GM21825 (cell line): ENCODE results near the gene RBMY1D.
"Not testable (repeated sequence)": the region's sequence is repeated elsewhere in the genome, so short reads cannot be mapped to it uniquely, and the experiment has no call there.

ENCODE experiments used
- ATAC-seq: cut with Tn5 transposase; IDR thresholded peaks from one replicate; pipeline ENCODE4 v1.9.1; 2021; ENCODE audit warnings: mild to moderate bottlenecking, moderate library complexity; ENCODE audit not compliant: unreplicated experiment

RBMY1D gene

DNA sequence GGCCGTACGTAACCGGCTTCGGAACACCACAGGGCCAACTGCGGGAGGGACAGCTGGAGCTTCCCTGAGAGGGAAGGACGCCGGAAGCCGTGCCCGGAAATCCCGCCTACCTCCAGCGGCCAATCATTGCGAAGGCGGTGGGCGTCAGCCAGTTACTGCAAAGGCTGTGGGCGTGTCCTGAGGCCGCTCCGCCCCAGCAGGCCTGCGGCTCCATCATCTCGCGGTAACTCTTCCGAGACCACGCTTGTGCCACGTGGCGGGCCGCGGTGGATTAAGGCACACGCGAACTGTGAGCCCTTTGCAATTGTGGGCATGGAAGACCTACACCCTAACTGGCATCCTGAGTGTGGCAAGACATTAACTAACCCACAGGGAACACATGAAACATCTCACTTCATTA is at the start of gene RBMY1D:
RBMY1D (minus strand) TSS at position 101 of the 400 bp plus-strand sequence. CDS start 2,013 bp downstream, outside the sequence.
- ATAC-seq: not testable (repeated sequence)

GRCh38 chrY:21917932-21918331 is 23.6 kb upstream of the RBMY1D start, which contains the start of gene RBMY1E:
Gene RBMY1E (minus strand): TSS chrY:21918032. CDS start chrY:21916054, 1,978 bp downstream.
- not testable (repeated sequence) for ATAC-seq

DNA sequence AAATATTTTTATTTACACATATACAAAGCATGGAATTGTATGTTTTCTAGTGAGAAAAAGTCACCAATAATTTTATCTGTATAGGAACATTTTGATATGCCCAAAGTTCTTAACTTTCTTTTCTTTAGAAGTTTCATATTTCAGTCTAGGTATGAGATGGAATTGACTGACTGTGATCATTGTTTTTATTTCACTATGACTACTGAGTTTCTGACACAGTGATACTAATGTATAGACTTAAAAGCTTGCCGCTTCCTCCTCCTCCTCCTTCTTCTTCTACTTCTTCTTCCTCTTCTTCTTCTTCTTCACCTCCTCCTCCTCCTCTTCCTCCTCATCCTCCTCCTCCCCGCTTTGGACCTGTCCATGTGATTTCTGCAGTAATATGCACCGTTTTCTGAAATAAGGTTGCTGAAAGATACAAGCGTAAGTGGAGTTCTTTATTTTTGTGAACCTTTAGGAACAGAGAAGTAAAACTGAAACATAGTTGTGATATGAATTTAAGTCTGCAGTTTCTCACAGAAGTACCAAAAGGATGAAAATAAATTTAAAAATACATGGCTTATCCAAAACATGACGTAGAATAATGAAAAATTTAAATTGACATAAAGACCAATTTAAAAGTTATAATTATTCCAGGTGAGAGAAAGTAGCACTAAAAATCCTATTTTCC is 24.8 kb downstream of the RBMY1D start:
- ATAC-seq: not testable (repeated sequence)

- no peak for ATAC-seq
These were observed 48.8 kb downstream of the RBMY1D start for GRCh38 chrY:21845481-21845880.

- ATAC-seq: no peak
These were observed 52.2 kb downstream of the RBMY1D start for GRCh38 chrY:21842090-21842489.

DNA sequence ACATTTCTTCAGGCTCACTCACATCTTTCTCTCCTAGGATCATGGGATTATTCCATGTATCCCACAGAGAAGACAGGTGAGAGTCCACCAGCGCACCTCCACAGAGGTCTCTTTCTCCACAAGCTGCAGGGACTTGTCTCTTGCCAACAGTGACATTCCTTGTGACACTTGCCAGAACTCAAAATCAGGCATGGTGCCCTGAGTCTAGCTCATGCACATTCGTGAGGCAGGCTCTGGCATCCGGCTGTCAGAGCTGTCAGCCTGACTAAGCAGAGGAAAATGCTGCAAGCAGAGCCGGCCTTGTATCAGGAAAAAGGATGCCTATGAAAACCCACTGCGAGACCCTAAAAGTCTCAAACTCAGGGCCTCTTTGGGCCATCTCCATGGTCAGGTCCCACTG is 54.8 kb downstream of the RBMY1D start:
- no peak for ATAC-seq

- no peak for ATAC-seq
These were observed 58.0 kb downstream of the RBMY1D start for GRCh38 chrY:21836343-21836742.

DNA sequence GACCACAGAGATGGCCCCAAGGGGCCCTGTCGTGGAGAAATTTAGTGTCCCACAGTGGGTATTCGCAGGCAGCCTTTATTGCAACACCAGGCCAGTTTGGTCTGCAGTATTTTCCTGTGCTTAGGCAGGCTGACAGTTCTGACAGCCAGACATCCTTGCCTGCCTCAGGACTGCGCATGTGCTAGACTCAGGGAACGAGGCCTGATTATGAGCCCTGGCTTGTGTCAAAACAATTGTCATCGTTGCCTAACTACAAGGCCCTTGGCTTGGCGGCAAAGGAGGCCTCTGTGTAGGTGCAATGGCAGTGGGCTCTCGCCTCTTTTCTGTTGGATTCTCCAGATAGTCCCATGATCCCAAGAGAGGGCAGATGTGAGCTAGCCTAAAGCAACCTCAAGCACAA is 59.3 kb downstream of the RBMY1D start:
- ATAC-seq: no peak
